NCI-H2029 treated with DMSO at 0.1 percent for 48 hours (cell line): Measurements from ENCODE around the gene HCN3.
A peak's percentile ranks its signal among the peaks of the same experiment; 100 is the strongest.
"Not testable (repeated sequence)": the region's sequence is repeated elsewhere in the genome, so short reads cannot be mapped to it uniquely, and the experiment has no call there.

Experiments used
- DNase-seq: peaks from one replicate; lab custom pipeline; 2025; lab: John Stamatoyannopoulos, UW

HCN3 gene

DNA sequence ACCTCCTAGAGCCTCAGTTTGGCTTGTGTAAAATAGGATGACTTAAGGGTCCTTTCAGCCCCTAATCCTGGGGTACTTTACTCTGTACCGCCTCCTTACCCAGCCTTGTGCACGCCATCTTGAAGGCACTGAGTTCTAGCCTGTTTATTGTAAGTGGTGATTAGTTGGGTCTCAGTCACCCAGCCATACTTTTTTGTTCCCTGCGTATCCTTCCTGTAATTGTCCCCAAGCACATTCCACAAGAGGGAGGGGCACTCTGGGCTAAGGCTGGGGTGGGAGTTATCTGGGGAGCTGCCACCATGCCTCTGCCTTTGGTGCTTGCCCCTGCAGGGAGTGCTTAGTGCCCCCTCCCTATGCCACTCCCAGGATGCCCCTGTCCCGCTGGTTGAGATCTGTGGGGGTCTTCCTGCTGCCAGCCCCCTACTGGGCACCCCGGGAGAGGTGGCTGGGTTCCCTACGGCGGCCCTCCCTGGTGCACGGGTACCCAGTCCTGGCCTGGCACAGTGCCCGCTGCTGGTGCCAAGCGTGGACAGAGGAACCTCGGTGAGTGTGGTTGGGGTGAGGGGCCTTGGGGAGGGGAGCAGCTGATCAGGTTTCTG is 32.3 kb downstream of the HCN3 start:
- DNase-seq, result no peak

DNA sequence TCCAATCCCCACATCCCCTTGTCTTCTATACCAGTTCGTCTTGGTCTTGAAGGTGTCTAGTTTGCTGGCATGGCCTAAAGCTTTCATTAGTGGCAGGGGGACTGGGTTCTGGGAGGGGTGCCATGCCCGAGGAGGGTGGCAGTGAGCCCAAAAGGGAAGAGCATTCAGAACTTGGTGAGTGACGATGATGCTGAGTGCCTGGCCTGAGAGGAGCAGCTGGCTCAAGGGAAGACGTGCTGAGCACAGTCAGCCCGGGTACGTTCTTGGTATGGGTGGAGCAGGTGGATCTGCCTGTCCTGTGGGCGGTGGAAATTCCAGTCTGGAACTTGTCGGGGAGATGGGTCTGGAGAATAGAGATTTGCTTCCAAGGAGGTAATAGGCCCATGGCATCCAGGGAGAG is 36.0 kb downstream of the HCN3 start:
- DNase-seq, result no peak

DNA sequence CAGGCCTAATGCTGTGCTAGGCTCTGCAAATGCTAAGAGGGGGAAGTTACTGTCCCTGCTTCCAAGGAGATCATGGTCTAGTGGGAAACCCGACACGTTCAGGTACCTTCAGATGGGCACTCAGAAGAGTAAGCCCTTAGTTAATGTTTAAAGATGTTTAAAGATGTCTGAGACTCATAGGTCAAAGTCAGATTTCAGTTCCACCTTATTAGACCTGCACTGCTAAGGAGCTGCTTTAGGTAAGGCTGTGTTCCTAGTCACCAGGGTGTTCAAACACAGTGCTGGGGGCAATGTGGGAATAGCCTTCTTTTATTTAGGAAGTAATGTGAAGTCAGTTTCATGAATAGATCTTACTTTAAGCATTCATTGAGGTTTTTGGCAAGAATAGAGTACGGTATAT is 39.7 kb downstream of the HCN3 start:
- DNase-seq, result no peak

DNA sequence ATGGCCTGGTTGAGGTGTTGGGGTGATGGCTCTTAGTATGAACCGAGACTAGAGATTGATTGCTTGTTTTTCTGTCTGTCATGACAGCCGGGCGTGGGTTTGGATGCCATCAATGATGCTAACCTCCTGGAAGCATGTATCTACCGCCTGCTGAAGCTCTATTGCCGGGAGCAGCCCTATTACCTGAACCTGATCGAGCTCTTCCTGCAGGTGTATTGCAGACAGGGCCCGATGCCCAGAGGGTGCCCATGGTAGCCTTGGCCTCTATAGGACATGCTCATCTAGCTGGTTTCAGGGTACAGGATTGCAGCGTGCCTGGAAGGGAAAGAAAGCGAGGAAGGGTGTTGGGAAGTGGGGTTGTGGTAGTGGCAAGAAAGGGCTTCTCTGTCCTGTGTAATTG is 40.8 kb downstream of the HCN3 start:
- no peak for DNase-seq

DNA sequence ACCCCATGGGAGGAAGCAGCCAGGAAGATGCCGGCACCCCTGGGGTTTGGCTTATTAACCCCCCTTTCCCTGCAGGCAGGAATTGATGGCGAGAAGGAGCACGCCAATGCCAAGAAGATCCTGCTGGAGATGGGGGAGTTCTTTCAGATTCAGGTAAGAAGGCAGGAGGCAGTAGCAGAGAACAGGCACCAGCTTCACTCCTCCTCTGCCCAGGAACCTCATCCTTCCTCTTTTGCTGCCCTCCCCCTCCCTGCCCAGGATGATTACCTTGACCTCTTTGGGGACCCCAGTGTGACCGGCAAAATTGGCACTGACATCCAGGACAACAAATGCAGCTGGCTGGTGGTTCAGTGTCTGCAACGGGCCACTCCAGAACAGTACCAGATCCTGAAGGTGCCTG is 42.3 kb downstream of the HCN3 start:
- DNase-seq, result no peak

DNA sequence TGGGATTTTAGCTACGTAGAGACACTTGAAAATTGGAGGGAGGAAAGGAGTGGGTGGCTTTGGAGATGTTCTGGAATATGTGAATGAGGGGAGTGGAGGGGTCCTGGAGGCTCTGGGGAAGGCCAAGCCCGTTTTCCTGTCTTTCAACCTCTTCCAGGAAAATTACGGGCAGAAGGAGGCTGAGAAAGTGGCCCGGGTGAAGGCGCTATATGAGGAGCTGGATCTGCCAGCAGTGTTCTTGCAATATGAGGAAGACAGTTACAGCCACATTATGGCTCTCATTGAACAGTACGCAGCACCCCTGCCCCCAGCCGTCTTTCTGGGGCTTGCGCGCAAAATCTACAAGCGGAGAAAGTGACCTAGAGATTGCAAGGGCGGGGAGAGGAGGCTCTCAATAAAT is 43.0 kb downstream of the HCN3 start:
- peak; percentile 38 for DNase-seq

DNA sequence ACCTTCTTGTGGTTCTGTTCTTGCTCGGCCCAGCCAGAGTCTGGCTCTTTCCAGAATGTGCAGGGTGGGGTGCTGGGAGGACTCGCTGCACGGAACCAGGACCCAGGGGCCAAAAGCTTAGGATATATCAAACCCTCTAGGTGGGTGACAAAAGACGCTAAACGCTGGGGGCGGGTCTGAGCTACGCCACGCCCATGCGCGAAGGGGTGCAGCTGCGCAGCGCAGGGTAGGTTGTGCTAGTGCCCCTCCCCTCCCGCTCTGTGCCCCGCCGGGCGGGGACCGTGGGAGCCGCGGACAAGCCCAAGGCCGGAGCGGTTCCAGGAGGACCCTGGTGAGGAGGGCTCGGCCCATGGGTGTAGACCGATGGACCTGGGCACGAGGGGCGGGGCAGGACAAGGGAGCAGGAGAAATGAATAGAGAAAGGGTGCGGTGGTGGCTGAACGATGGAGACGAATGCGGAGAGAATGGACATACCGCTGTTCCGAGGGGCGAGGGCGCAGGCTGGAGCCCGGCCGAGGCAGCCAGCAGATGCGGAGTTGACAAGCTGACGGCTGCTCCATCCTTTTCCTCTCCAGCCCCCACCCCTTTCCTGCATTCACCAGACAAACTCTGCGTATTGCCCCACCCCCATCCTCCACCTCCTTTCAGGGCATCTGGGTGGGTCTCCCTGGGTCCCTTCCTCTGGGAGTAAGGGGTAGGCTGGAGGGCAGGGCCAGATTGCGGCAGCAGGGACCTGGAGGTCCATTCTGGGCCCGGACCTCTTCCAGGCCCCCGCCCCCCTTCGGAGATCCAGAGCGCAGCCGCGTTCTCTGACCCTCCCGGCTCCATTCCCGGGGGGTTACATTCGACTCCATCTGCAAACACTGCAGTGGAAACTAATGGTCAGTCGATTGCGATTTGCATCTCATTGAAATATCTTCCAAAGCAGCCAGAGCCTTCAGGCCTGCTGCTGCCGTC is 43.7 kb downstream of the HCN3 start, which contains the start of gene RUSC1:
TSS of gene RUSC1 (plus strand) at position 234 of the 957 bp plus-strand sequence. CDS start 880 bp downstream, outside the sequence.
- DNase-seq, result peak; percentile 38

DNA sequence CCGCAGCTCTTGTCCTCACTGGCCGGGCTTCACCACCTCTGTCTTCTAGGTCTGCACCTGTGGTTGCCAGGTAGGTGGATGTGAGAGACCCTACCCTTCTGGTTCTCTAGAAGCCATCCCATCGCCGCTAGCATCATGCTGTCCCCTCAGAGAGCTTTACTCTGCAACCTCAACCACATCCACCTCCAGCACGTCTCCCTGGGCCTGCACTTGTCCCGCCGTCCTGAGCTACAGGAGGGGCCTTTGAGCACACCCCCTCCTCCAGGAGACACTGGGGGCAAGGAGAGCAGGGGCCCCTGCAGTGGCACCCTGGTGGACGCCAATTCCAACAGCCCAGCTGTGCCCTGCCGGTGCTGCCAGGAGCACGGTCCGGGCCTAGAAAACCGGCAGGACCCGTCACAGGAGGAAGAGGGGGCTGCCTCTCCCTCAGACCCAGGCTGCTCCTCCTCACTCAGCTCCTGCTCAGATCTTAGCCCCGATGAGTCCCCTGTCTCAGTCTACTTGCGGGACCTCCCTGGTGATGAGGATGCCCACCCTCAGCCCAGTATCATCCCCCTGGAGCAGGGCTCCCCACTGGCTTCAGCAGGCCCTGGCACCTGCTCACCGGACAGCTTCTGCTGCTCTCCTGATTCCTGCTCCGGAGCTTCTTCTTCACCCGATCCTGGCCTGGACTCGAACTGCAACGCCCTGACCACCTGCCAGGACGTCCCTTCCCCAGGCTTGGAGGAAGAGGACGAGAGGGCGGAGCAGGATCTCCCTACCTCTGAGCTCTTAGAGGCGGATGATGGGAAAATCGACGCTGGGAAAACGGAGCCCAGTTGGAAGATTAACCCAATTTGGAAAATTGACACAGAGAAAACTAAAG is 44.6 kb downstream of the HCN3 start:
- no peak for DNase-seq

DNA sequence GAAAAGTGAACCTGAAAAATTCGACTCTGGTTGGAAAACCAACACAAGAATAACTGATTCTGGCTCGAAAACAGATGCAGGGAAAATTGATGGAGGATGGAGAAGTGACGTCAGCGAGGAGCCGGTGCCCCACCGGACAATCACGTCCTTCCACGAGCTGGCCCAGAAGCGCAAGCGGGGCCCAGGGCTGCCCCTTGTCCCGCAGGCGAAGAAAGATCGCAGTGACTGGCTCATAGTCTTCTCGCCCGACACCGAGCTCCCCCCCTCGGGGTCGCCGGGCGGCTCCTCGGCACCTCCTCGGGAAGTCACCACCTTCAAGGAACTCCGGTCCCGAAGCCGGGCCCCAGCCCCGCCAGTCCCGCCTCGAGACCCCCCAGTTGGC is 45.3 kb downstream of the HCN3 start:
- DNase-seq, result no peak

DNA sequence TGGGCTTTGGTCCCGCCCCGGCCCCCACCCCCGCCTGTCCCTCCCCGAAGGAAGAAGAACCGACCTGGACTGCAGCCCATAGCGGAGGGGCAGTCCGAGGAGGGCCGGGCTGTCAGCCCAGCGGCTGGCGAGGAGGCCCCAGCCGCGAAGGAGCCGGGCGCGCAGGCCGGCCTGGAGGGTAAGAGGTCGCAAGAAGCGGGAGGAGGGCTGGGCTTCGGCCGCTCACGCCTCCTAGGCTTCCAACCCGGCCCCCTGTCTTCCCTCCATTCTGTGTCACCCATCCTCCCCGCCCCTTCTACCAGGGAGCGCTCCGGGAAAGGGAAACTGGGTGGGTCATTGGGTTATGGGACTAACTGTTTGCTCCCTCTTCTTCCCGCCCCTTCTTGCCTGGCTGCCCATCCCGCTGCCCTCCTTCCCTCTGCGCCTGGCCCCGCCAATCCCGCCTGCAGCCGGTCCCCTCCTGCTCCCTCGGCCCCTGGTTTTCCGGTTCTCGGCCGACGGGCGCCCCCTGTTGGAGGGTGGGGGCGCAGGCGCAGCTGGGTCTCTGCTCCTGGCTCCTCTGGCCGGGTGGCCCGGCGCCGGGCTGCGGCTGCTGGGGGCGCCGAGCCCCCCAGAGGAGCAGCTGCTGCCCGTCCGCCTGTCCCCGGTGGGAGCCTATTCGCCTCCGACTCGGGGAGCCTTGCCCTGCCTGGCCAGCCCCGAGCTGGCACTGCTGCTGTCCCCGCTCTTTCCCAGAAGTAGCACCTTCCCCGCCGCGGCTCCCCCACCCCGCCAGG is 45.9 kb downstream of the HCN3 start:
- DNase-seq, result peak; percentile 63

DNA sequence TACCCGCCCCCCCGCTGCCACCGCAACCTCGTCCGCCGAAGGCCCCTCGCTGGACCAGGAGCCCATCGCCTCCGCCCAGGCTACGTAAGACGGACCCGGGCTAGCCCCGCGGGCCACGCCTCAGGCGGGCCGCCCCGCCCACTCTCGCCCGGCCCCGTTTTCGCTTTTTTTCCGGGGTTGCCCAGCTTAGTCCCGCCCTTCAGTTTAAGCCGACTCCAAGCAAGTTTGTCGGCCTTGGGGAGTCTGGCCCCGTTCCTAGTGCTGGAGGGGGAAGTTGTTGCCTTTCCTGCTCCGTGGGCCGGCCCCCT is 46.4 kb downstream of the HCN3 start:
- no peak for DNase-seq

DNA sequence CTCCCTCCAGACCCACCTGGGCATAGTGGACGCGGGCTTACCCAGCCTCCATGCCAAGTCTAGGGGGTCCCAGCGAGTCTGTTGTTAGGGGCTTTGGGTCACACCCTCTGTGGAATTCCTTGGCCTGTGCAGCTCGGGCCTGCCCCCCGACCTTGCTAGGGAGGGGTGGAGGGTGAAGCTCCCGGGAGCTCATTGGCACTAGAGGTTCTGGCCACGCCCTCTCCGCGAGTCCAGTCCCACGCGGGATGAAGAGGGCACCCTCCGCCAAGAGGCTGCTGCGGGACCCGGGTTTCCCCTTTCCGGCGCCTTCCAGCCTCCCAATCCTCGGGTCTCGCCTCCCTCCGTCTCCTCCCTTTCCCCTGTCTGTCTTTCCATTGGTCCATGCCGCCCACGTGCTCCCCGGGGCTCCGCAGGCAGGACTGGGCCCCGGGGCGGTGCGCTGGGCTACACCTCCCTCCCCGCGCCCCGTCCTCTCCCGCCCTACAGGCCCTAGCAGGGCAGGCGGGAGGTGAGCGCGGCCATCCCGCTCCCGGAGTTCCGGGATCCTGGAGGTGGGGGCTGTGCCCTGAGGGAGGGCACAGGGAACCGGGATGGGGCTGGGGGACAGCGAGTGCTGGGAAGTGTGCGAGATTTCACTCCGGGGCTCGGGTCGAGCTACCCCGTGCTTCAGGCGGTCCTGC is 46.9 kb downstream of the HCN3 start:
- DNase-seq, result peak; percentile 83

DNA sequence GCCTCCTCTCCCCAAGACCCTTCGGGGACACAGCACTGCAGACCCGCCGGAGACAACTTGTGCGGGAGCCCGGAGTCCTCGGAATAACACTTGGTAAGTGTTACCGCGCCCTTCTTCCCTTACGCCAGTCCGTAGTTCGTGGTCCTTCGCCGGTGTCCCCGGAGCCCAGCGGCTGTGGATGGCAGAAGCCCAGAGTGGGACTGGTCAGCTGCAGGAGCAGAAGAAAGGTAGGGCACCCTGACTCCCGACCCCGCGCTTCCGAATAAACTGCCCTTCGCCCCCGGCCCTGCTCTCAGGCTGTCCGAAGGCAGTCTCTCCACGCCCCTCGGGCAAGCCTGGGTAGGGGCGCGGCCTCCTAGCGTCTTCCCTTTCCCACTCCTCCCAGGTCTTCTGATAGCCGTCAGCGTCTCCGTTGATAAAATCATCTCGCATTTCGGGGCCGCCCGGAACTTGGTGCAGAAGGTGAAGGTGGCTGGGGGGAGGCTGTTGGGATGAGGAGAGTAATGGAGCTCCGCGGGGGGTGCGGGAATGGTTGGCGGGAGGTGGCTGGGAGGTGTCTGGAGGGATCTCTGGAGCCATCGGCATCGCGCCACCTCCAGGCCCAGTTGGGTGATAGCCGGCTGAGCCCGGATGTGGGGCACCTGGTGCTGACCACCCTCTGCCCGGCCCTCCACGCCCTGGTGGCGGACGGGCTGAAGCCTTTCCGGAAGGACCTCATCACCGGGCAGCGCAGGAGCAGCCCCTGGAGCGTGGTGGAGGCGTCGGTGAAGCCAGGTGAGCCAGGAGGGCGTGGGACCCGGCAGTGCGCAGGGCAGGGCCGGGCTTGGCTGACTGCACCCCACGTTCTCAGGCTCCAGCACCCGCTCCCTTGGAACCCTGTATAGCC is 47.7 kb downstream of the HCN3 start:
- no peak for DNase-seq

DNA sequence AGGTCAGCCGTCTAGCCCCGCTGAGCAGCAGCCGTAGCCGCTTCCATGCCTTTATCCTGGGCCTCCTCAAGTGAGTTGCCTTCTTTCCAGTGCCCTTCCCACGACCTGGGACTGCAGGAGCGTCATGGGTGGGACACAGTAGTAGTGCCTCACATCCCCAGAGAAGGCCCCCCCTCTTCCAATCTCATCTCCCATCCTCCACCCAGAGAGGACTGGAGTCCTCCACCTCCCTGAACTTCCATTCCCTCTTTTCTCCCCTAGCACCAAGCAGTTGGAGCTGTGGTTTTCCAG is 48.3 kb downstream of the HCN3 start:
- DNase-seq, result no peak

DNA sequence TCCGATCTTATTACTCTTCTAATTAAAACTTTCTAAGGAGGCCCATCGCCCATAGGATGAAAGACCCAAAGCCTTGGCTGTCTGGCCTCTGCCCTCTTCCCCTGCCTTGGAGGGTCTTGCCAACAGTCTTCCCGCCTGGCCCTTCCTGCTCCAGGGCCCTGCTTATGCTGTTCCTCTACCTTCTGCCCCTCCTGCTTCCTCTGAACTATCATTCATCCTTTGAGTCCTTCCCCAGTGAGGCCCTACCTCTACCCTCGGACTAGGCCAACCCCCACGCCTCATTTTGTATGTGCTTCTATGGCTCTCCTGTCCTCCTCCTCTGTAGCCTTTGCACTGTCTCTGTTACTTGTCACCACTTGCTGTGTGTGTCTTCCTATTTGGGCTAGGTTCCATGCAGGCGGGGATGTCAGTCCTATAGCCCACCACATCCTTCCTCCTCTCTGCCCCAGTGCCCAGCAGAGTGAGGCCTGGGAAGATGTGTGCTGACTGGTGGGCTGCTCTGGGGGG is 48.8 kb downstream of the HCN3 start:
- DNase-seq, result no peak

DNA sequence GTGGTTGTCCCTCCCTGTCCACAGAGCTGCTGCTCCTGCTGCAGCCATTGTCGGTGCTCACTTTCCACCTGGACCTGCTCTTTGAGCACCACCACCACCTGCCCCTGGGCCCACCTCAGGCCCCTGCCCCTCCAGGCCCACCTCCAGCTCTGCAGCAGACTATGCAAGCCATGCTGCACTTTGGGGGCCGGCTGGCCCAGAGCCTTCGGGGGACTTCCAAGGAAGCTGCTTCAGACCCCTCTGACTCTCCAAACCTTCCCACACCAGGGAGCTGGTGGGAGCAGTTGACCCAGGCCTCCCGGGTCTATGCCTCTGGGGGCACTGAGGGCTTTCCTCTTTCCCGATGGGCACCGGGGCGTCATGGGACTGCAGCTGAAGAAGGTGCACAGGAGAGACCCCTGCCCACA is 49.4 kb downstream of the HCN3 start:
- DNase-seq, result no peak

DNA sequence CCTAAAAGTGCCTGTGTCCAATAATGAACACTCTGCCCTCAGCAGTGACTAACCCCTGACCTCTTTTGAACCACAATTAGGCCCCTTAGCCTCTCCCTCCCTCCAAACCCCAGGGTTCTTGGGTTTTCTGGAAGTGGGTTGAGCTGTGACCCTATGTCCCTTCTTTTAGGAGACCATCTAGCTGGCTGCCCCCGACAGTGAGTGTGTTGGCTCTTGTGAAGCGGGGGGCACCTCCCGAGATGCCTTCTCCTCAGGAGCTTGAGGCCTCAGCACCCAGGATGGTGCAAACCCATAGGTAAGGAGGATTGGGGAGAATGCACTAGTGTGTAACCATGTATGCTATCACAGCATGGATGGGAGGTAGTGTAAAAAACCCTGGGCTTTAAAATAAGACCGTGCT is 50.7 kb downstream of the HCN3 start:
- DNase-seq, result no peak

DNA sequence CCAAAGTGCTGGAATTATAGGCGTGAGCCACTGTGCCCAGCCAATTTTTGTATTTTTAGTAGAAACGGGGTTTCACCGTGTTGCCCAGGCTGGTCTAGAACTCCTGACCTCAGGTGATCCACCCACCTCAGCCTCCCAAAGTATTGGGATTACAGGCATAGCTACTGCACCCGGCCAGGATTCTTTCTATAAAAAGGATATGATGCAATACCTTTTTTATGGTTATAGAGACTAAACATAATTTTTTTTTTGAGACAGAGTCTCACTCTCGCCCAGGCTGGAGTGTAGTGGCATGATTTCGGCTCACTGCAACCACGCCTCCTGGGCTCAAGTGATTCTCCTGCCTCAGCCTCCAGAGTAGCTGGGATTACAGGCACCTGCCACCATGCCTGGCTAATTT is 51.6 kb downstream of the HCN3 start:
- DNase-seq, result not testable (repeated sequence)

DNA sequence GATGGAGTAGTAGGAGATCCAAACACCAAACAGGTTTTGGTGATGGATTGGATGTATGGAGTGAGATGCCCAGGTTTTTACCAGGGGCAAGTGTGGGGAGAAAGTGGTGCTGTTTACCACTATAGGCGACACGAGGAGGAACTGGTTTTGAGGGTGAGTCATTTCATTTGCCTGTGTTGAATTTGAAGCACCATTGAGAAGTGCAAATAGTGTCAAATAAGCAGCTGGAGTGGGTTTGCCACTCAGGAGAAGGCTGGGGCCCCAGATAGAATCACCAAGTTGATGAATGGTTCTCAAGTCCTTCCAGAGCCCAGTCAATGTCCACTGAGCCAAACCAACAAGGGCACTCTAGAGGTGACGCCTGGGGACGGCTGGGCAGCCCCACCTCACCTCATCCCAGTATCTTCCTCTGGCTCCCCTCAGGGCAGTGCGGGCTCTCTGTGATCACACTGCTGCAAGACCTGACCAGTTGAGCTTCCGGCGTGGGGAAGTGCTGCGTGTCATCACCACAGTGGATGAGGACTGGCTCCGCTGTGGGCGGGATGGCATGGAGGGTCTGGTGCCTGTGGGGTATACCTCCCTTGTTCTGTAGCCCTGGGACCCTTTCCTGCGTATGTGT is 52.8 kb downstream of the HCN3 start:
- DNase-seq, result peak; percentile 64

DNA sequence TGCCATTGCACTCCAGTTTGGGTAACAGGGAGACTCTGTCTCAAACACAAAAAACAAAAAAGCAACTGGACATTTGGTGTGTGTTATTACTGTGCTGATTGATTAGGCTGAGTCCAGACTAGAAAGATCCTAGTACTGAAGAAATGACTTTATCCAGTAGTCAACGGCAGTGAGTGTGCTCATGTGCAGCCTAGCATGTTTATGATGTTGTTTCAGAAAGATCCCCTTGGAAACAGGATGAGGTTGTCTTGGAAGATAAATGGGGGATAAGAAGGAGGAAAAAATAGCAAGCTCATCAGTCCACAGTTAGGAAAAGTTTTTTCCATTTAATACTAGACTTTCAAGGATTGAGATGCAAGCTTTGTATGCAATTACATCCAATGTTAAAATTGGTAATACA is 57.7 kb downstream of the HCN3 start:
- no peak for DNase-seq
